Measurements from ENCODE around the gene MAFF. TPM values are rescaled to one million over a fixed set of nuclear protein-coding genes. Genes with fewer than 3 reads are reported as not detected.

The MAFF gene
- total RNA-seq, 1 experiment from 2014 or later: 5.8 TPM

- H3K23ac ChIP-seq (ENCODE audit: insufficient read length, low read depth, low read length): no peak overlapping the region
- H3K18ac ChIP-seq (ENCODE audit: insufficient read length, low read depth, low read length): no peak overlapping the region
Observed at GRCh38 chr22:38203855-38204514, 2.2 kb downstream of the MAFF start.

More at GRCh38 chr22:38203855-38204514, 2.2 kb downstream of the MAFF start:
- Histone ChIP-seq H4K8ac (replicated peaks; ENCODE audit: insufficient read length, low read depth, low read length) (no peak overlapping the region), H2BK20ac (ENCODE audit: low read depth, low read length, poor library complexity, severe bottlenecking) (no peak overlapping the region), H3K23me2 (ENCODE audit: insufficient read length, low read depth, low read length, poor library complexity, severe bottlenecking) (peaks cover 15% of the 10 kb centered on the region), H2BK12ac (ENCODE audit: insufficient read length, low read depth, low read length) (no peak overlapping the region), H3K79me1 (ENCODE audit: insufficient read depth, low read depth, low read length, poor library complexity, severe bottlenecking) (no peaks in the 10 kb centered on the region), H2BK15ac (ENCODE audit: low read depth, low read length) (no peak overlapping the region), H3K27ac (ENCODE audit: insufficient read length, low read depth, low read length) (no peak overlapping the region), H4K91ac (ENCODE audit: insufficient read length, low read depth, low read length) (no peak overlapping the region), H3T11ph (ENCODE audit: low read length) (no peak overlapping the region), H2BK5ac (ENCODE audit: insufficient read length, low read length) (no peak overlapping the region), H4K20me1 (ENCODE audit: control insufficient read depth, insufficient read depth, insufficient read length) (no peaks in the 10 kb centered on the region), H3K9me3 (ENCODE audit: control insufficient read depth, low read depth, low read length) (no peaks in the 10 kb centered on the region), H4K5ac (ENCODE audit: insufficient read length, low read depth, low read length) (no peak overlapping the region), H3K56ac (ENCODE audit: insufficient read length, low read depth, low read length) (no peak overlapping the region), H3K14ac (ENCODE audit: insufficient read depth, low read length) (no peak overlapping the region), H3K4me2 (ENCODE audit: insufficient read depth, insufficient read length, low read length) (peak overlapping the region; percentile 84), H3K4me1 (ENCODE audit: insufficient read depth, low read length) (no peaks in the 10 kb centered on the region; the same call in 1 of the 2 replicates), H2BK120ac (ENCODE audit: low read depth, low read length, poor library complexity, severe bottlenecking) (no peak overlapping the region), H3K27me3 (ENCODE audit: insufficient read depth, low read length) (no peaks in the 10 kb centered on the region), H3K4ac (ENCODE audit: low read depth, low read length) (no peak overlapping the region), H3K9ac (ENCODE audit: extremely low read depth, insufficient read length, low read length) (no peak overlapping the region), H2AFZ (ENCODE audit: low read length) (no peak overlapping the region), H2AK5ac (ENCODE audit: insufficient read length, low read length) (no peak overlapping the region), H3K79me2 (ENCODE audit: insufficient read depth, low read length) (no peaks in the 10 kb centered on the region; the same call in 1 of the 2 replicates)
- Mint-ChIP-seq H3K27ac (no peak overlapping the region), H3K36me3 (ENCODE audit: insufficient read depth in 1 of 3, low read depth in 3 of 3) (no peaks in the 10 kb centered on the region), H3K4me1 (peaks cover 16 to 20% of the 10 kb centered on the region in 2 experiments), H3K27me3 (ENCODE audit: low read depth) (peaks cover 36% of the 10 kb centered on the region), H3K9me3 (no peaks in the 10 kb centered on the region; a peak in 1 of 5 replicates), H3K4me3 (peak overlapping the region; percentile 80 to 90; a peak in 3 of 5 replicates)
- TF ChIP-seq CTCF (conservative IDR thresholded peaks at IDR 0.05): no peak
- no peak for DNase-seq
- WGBS (ENCODE audit: extremely low coverage, insufficient read length, low lambda C conversion rate): no CpG with 5 or more reads among the region's 3 CpGs
